ENCODE results near the gene NBPF3. TPM values are rescaled to one million over a fixed set of nuclear protein-coding genes. Genes with fewer than 3 reads are reported as not detected.
"Not testable (repeated sequence)": the region's sequence is repeated elsewhere in the genome, so short reads cannot be mapped to it uniquely, and the experiment has no call there.

NBPF3 gene
- total and polyA plus RNA-seq, 2 experiments from 2014 or later = 2.7 to 18.1 TPM

DNA sequence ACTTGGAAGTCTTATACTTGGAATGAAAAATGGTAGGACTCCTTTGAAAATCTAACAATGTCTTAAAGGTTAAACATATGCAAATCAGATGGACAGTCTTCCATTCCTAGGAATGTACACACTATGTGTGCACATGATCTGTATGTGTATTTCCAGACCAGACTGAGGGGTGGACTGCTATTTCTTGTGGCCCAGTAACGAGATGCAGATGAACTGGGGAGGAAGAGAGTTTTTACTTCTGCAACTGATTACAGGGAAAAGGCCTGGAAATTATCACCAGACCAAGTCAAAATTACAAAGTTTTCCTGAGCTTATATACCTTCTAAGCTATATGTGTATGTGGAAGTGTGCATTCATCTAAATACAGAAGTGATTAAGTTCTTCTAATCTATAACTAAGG lies 17.7 kb downstream of the NBPF3 start:
- Mint-ChIP-seq H3K27me3 (ENCODE audit: insufficient read depth, low read depth, poor library complexity) (no peaks in the 10 kb centered on the region), H3K27ac (no peak overlapping the region), H3K4me1 (no peaks in the 10 kb centered on the region; the same call in 2 of the 3 replicates), H3K4me3 (no peak overlapping the region), H3K9me3 (no peaks in the 10 kb centered on the region), H3K36me3 (ENCODE audit: low read depth) (no peaks in the 10 kb centered on the region)
- Histone ChIP-seq H4K20me1 (replicated peaks; ENCODE audit: insufficient read depth) (no peaks in the 10 kb centered on the region), H3K27ac (ENCODE audit: low read depth) (no peak overlapping the region), H3F3A (replicated peaks; ENCODE audit: low read depth) (no peaks in the 10 kb centered on the region), H3K9me2 (ENCODE audit: insufficient read depth) (no peaks in the 10 kb centered on the region), H3K79me2 (replicated peaks; ENCODE audit: insufficient read depth) (no peaks in the 10 kb centered on the region), H3K4me1 (ENCODE audit: insufficient read depth) (no peaks in the 10 kb centered on the region), H2AFZ (no peak overlapping the region), H3K27me3 (ENCODE audit: insufficient read depth) (no peaks in the 10 kb centered on the region), H3K36me3 (ENCODE audit: insufficient read depth) (no peaks in the 10 kb centered on the region), H3K4me2 (no peak overlapping the region), H3K4me3 (no peak overlapping the region)
- no peak for DNase-seq (ENCODE audit: low spot score)
- ATAC-seq = no peak
- TF ChIP-seq, protein P1, sequence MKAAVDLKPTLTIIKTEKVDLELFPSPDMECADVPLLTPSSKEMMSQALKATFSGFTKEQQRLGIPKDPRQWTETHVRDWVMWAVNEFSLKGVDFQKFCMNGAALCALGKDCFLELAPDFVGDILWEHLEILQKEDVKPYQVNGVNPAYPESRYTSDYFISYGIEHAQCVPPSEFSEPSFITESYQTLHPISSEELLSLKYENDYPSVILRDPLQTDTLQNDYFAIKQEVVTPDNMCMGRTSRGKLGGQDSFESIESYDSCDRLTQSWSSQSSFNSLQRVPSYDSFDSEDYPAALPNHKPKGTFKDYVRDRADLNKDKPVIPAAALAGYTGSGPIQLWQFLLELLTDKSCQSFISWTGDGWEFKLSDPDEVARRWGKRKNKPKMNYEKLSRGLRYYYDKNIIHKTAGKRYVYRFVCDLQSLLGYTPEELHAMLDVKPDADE (IDR thresholded peaks at IDR 0.05) = no peak
- TF ChIP-seq, protein P2, sequence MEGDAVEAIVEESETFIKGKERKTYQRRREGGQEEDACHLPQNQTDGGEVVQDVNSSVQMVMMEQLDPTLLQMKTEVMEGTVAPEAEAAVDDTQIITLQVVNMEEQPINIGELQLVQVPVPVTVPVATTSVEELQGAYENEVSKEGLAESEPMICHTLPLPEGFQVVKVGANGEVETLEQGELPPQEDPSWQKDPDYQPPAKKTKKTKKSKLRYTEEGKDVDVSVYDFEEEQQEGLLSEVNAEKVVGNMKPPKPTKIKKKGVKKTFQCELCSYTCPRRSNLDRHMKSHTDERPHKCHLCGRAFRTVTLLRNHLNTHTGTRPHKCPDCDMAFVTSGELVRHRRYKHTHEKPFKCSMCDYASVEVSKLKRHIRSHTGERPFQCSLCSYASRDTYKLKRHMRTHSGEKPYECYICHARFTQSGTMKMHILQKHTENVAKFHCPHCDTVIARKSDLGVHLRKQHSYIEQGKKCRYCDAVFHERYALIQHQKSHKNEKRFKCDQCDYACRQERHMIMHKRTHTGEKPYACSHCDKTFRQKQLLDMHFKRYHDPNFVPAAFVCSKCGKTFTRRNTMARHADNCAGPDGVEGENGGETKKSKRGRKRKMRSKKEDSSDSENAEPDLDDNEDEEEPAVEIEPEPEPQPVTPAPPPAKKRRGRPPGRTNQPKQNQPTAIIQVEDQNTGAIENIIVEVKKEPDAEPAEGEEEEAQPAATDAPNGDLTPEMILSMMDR (conservative IDR thresholded peaks at IDR 0.05; ENCODE audit: low read depth in 2 of 2) = no peak
- no peak for TF ChIP-seq ZNF331 (CRISPR knock-in tag; IDR thresholded peaks at IDR 0.05; ENCODE audit: low read depth)
- TF ChIP-seq POLR2AphosphoS5 (IDR thresholded peaks at IDR 0.05; ENCODE audit: low read depth) = no peak
- no peak for TF ChIP-seq EZH2 (IDR thresholded peaks at IDR 0.05; ENCODE audit: low read depth, unreplicated experiment)
- TF ChIP-seq STAT1 (IDR thresholded peaks at IDR 0.05; ENCODE audit: unreplicated experiment) = no peak
- no peak for TF ChIP-seq JUNB (IDR thresholded peaks at IDR 0.05; ENCODE audit: unreplicated experiment)

GRCh38 chr1:21465127-21465526 lies 25.2 kb downstream of the NBPF3 start:
- not testable (repeated sequence) for H3K36me3 ChIP-seq (ENCODE audit: insufficient read depth); H2AFZ ChIP-seq; H3K27ac Mint-ChIP-seq; H3K9me3 Mint-ChIP-seq; DNase-seq (ENCODE audit: low spot score); H3K27me3 Mint-ChIP-seq (ENCODE audit: insufficient read depth, low read depth, poor library complexity); H3K27ac ChIP-seq (ENCODE audit: low read depth); H3K4me2 ChIP-seq; H3K4me3 ChIP-seq; H3K36me3 Mint-ChIP-seq (ENCODE audit: low read depth); H3K9me2 ChIP-seq (ENCODE audit: insufficient read depth); H3K79me2 ChIP-seq (replicated peaks; ENCODE audit: insufficient read depth); H3K4me3 Mint-ChIP-seq; H3K27me3 ChIP-seq (ENCODE audit: insufficient read depth); H4K20me1 ChIP-seq (replicated peaks; ENCODE audit: insufficient read depth); ATAC-seq; H3F3A ChIP-seq (replicated peaks; ENCODE audit: low read depth)
- H3K4me1 ChIP-seq (ENCODE audit: insufficient read depth) = peaks cover 19% of the 10 kb centered on the region
- H3K4me1 Mint-ChIP-seq = peaks cover 34% of the 10 kb centered on the region

DNA sequence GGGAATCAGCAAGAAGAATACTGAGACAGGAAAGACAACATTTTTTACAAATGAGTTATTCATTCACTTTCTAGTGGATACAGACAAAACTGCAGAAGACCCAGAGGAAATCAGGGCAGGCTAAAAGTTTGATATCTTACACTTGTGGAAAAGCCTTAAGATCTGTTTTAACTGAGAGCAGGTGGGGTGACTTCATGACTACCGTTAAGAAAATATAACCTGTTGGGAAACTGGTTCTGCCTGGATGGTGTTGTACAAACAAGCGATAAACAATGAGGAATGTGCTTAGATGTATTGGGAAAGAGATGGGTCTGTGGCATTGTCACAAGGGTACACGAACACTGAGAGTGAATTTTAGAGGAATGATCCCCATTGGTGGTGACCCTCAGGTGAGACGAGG lies 28.0 kb downstream of the NBPF3 start:
- peak overlapping the region; percentile 25; the same call in 1 of the 2 replicates for H3K27ac Mint-ChIP-seq
- H3K4me1 ChIP-seq (ENCODE audit: insufficient read depth) = peaks cover 19% of the 10 kb centered on the region
- not testable (repeated sequence) for H3F3A ChIP-seq (replicated peaks; ENCODE audit: low read depth); H4K20me1 ChIP-seq (replicated peaks; ENCODE audit: insufficient read depth); ATAC-seq; H3K27me3 Mint-ChIP-seq (ENCODE audit: insufficient read depth, low read depth, poor library complexity); H3K27me3 ChIP-seq (ENCODE audit: insufficient read depth); H3K79me2 ChIP-seq (replicated peaks; ENCODE audit: insufficient read depth); H3K36me3 Mint-ChIP-seq (ENCODE audit: low read depth); H3K27ac ChIP-seq (ENCODE audit: low read depth); H3K36me3 ChIP-seq (ENCODE audit: insufficient read depth); H3K9me2 ChIP-seq (ENCODE audit: insufficient read depth); H3K9me3 Mint-ChIP-seq; H2AFZ ChIP-seq
- peak overlapping the region; percentile 27 for H3K4me3 Mint-ChIP-seq
- DNase-seq (ENCODE audit: low spot score) = peak; percentile 27
- H3K4me3 ChIP-seq = 0 out of 2 replicates have a peak overlapping the region, but pooled peaks have one; percentile 18
- H3K4me1 Mint-ChIP-seq = peaks cover 40% of the 10 kb centered on the region
- H3K4me2 ChIP-seq = peak overlapping the region; percentile 42
